GM23338 (cell line): ENCODE measurements around the gene HABP4. TPM values are rescaled to one million over a fixed set of nuclear protein-coding genes. Genes with fewer than 3 reads are reported as not detected.

Experiments used
- ATAC-seq: fragments of 200-7000 bp; cut with Tn5 transposase; 3 replicates; pipeline ENCODE4 v1.9.1; 2020
- DNase-seq: peaks from one replicate; pipeline ENCODE4 v3.0.0-alpha.2; 2015; ENCODE audit warnings: low spot score
- H2AFZ ChIP-seq: fragments of 200-600 bp; sonication (generic); 2 replicates; pipeline ENCODE4 v1.8.0; 2016; ENCODE audit warnings: antibody characterized with exemption, mild to moderate bottlenecking, moderate library complexity
- H3F3A ChIP-seq: fragments of 200-600 bp; sonication (generic); replicated peaks from 2 replicates; pipeline ENCODE4 v1.8.0; 2017; ENCODE audit warnings: antibody characterized with exemption, mixed run types, low read depth
- H3K27ac ChIP-seq: fragments of 200-600 bp; sonication (generic); 2 replicates; pipeline ENCODE4 v1.6.1; 2016; ENCODE audit warnings: low read depth
- H3K27me3 ChIP-seq: fragments of 200-600 bp; sonication (generic); 2 replicates; pipeline ENCODE4 v1.8.0; 2016; ENCODE audit warnings: mild to moderate bottlenecking, mixed run types, moderate library complexity; ENCODE audit not compliant: insufficient read depth
- H3K36me3 ChIP-seq: fragments of 200-600 bp; sonication (generic); 2 replicates; pipeline ENCODE4 v1.8.0; 2016; ENCODE audit warnings: mild to moderate bottlenecking; ENCODE audit not compliant: insufficient read depth
- H3K4me1 ChIP-seq: fragments of 200-600 bp; sonication (generic); 2 replicates; pipeline ENCODE4 v1.8.0; 2016; ENCODE audit warnings: mild to moderate bottlenecking, moderate library complexity; ENCODE audit not compliant: insufficient read depth
- H3K4me2 ChIP-seq: fragments of 200-600 bp; sonication (generic); 2 replicates; pipeline ENCODE4 v1.7.1; 2017; ENCODE audit warnings: mixed run types
- H3K4me3 ChIP-seq: fragments of 200-600 bp; sonication (generic); 2 replicates; pipeline ENCODE4 v1.6.1; 2016; ENCODE audit warnings: mixed run types
- H3K79me2 ChIP-seq: fragments of 200-600 bp; sonication (generic); replicated peaks from 2 replicates; pipeline ENCODE4 v1.8.0; 2017; ENCODE audit warnings: mild to moderate bottlenecking; ENCODE audit not compliant: insufficient read depth
- H3K9me2 ChIP-seq: fragments of 200-600 bp; sonication (generic); 2 replicates; pipeline ENCODE4 v1.8.0; 2017; ENCODE audit not compliant: insufficient read depth
- H4K20me1 ChIP-seq: fragments of 200-600 bp; sonication (generic); replicated peaks from 2 replicates; pipeline ENCODE4 v1.8.0; 2017; ENCODE audit warnings: mild to moderate bottlenecking; ENCODE audit not compliant: insufficient read depth
- H3K27ac Mint-ChIP-seq: 2 replicates; pipeline ENCODE4 v1.8.0; 2020; ENCODE audit warnings: inconsistent platforms, mild to moderate bottlenecking, moderate library complexity, mixed read lengths
- H3K27me3 Mint-ChIP-seq: 3 replicates; pipeline ENCODE4 v1.8.0; 2022; ENCODE audit warnings: low read depth, mild to moderate bottlenecking, moderate library complexity, mixed read lengths, inconsistent platforms; ENCODE audit not compliant: insufficient read depth, poor library complexity
- H3K36me3 Mint-ChIP-seq: 3 replicates; pipeline ENCODE4 v1.8.0; 2021; ENCODE audit warnings: low read depth, mild to moderate bottlenecking, inconsistent platforms, moderate library complexity, mixed read lengths
- H3K4me1 Mint-ChIP-seq: 3 replicates; pipeline ENCODE4 v1.8.0; 2020; ENCODE audit warnings: mild to moderate bottlenecking, inconsistent platforms, mixed read lengths
- H3K4me3 Mint-ChIP-seq: 3 replicates; pipeline ENCODE4 v1.8.0; 2021; ENCODE audit warnings: moderate library complexity, mild to moderate bottlenecking, inconsistent platforms, mixed read lengths
- H3K9me3 Mint-ChIP-seq: 3 replicates; pipeline ENCODE4 v1.8.0; 2020; ENCODE audit warnings: moderate library complexity, mild to moderate bottlenecking, inconsistent platforms, mixed read lengths
- CREB1 ChIP-seq: fragments of 250-450 bp; sonication (Bioruptor Pico); IDR thresholded peaks from 2 replicates; pipeline ENCODE4 v1.5.0; 2020; ENCODE audit warnings: low read depth, mild to moderate bottlenecking, moderate library complexity
- CTCF ChIP-seq, 2 experiments: fragments of 200-600 bp in 1 of 2; sonication (generic) in 1 of 2; conservative IDR thresholded peaks; 2 replicates each; pipeline versions ENCODE4 v1.5.1 to v1.6.1; 2016 to 2017; ENCODE audit warnings: antibody characterized with exemption in 2 of 2, low read depth in 2 of 2, mild to moderate bottlenecking in 2 of 2, moderate library complexity in 1 of 2
- ETS1 ChIP-seq: IDR thresholded peaks from 2 replicates; pipeline ENCODE4 v1.6.1; 2016; ENCODE audit warnings: antibody characterized with exemption
- EZH2 ChIP-seq: fragments of 200-600 bp; sonication (generic); IDR thresholded peaks from one replicate; pipeline ENCODE4 v1.8.0; 2017; ENCODE audit warnings: antibody characterized with exemption, mild to moderate bottlenecking, low read depth; ENCODE audit not compliant: unreplicated experiment
- EZH2phosphoT487 ChIP-seq: fragments of 200-600 bp; sonication (generic); IDR thresholded peaks from one replicate; pipeline ENCODE4 v1.8.1; 2018; ENCODE audit warnings: antibody characterized with exemption; ENCODE audit not compliant: unreplicated experiment
- NANOG ChIP-seq: IDR thresholded peaks from 2 replicates; pipeline ENCODE4 v1.6.1; 2016; ENCODE audit warnings: antibody characterized with exemption, borderline replicate concordance
- POLR2AphosphoS5 ChIP-seq: IDR thresholded peaks from 2 replicates; pipeline ENCODE4 v1.6.1; 2016; ENCODE audit warnings: antibody characterized with exemption, low read depth
- REST ChIP-seq: IDR thresholded peaks from one replicate; pipeline ENCODE4 v1.6.1; 2018; ENCODE audit warnings: antibody characterized with exemption; ENCODE audit not compliant: unreplicated experiment
- STAT1 ChIP-seq: IDR thresholded peaks from one replicate; pipeline ENCODE4 v1.6.1; 2016; ENCODE audit warnings: antibody characterized with exemption; ENCODE audit not compliant: unreplicated experiment
- polyA plus RNA-seq: library from polyadenylated mRNA; unstranded; fragments of >200 nt; fragmentation: Nextera tagmentation; extraction: Ambion mirVana; gene quantifications from 2 replicates; pipeline ENCODE4 v1.2.1, GENCODE V29; 2016
- total RNA-seq: library from RNA; depleted of rRNA; stranded (reverse); fragments of >200 nt; shearing (Covaris generic); gene quantifications from 2 replicates; pipeline ENCODE4 v1.2.3, GENCODE V29; 2014

Gene HABP4
- total and polyA plus RNA-seq, 2 experiments from 2014 or later = 8.8 to 9.9 TPM

- TF ChIP-seq ETS1 = no peak
- no peak for TF ChIP-seq CTCF (conservative IDR thresholded peaks at IDR 0.05; ENCODE audit: low read depth in 2 of 2)
- TF ChIP-seq STAT1 = no peak
- no peak for TF ChIP-seq REST
- TF ChIP-seq CREB1 = peak; percentile 11; the same call in 1 of the 2 replicates
- no peak for TF ChIP-seq NANOG
Observed at GRCh38 chr9:96418920-96419690, 30.9 kb upstream of the HABP4 start (continued).

GRCh38 chr9:96419691-96419969 lies 30.3 kb upstream of the HABP4 start:
- Histone ChIP-seq H3K4me2 (peak overlapping the region; percentile 93), H3F3A (0 out of 2 replicates have a peak, but pooled peaks cover 4% of the 10 kb centered on the region), H2AFZ (no peak overlapping the region), H3K27me3 (no peaks in the 10 kb centered on the region), H3K27ac (peak overlapping the region; percentile 98), H4K20me1 (peaks cover 14% of the 10 kb centered on the region; the same call in 1 of the 2 replicates), H3K4me1 (peaks cover 24% of the 10 kb centered on the region), H3K4me3 (peak overlapping the region; percentile 55), H3K79me2 (peaks cover 24% of the 10 kb centered on the region), H3K36me3 (no peaks in the 10 kb centered on the region), H3K9me2 (no peaks in the 10 kb centered on the region)
- no peaks in the 10 kb centered on the region for H3K9me3 Mint-ChIP-seq
- H3K27ac Mint-ChIP-seq = peak overlapping the region; percentile 88; the same call in 1 of the 2 replicates
- peaks cover 6% of the 10 kb centered on the region; the same call in 2 of the 3 replicates for H3K36me3 Mint-ChIP-seq
- H3K4me3 Mint-ChIP-seq = peak overlapping the region; percentile 88
- no peak for ATAC-seq
- H3K27me3 Mint-ChIP-seq = peaks cover 18% of the 10 kb centered on the region
- H3K4me1 Mint-ChIP-seq = peaks cover 37% of the 10 kb centered on the region
- DNase-seq = no peak
- TF ChIP-seq CREB1 (no peak), POLR2AphosphoS5 (no peak), EZH2 (no peak), REST (no peak), EZH2phosphoT487 (no peak)
